HG03280 (cell line): ENCODE results near the gene EML4.

ENCODE experiments used
- ATAC-seq: cut with Tn5 transposase; IDR thresholded peaks from one replicate; pipeline ENCODE4 v1.9.1; 2021; ENCODE audit warnings: mild to moderate bottlenecking, moderate library complexity; ENCODE audit not compliant: unreplicated experiment

EML4 gene

DNA sequence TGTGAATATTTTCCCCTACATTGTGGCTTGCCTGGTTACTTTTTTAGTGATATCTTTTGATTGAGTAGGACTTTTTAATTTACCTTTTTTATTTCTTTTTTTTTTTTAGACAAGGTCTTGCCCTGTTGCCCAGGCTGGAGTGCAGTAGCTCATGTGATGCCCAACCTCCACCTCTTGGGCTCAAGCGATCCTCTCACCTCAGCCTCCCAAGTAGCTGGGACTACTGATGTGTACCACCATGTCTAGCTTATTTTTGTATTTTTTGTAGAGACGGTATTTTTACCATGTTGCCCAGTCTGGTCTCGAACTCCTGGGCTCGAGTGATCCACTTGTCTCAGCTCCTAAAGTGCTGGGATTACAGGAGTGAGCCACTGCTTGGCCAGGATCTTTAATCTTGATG lies 25.3 kb downstream of the EML4 start:
- no peak for ATAC-seq

DNA sequence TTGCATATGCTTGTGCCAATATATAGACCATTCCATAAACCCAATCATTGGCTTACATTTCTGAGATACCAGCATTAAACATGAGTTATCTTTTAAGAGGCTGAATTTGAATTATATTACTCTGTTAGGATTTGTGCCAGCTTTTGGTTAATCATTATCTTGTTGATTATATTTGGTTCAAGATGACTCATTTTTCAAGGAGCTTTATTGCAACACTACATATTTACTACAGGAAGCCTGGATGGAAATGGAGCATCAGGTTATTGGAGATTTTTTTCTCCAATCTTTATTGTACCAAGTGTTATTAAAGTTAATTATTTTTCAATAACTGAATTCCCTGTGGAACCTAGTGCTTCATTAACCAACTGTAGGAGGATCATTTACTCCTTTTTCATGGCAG lies 26.4 kb downstream of the EML4 start:
- ATAC-seq: no peak

DNA sequence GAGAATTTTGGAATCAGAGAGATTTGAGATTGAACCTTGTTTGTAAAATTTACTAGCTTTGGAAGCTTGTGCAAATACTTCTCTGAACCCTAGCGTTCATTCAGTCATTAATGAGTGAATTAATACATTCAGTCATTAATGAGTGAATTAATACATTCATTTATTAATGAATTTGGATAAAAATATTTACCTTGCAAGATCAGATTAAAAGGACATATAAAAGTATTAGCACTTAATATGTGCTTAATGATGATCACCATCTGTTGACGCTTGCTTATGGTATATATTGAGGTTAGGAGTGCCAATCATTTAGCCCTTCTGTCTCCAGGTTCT lies 26.9 kb downstream of the EML4 start:
- no peak for ATAC-seq

DNA sequence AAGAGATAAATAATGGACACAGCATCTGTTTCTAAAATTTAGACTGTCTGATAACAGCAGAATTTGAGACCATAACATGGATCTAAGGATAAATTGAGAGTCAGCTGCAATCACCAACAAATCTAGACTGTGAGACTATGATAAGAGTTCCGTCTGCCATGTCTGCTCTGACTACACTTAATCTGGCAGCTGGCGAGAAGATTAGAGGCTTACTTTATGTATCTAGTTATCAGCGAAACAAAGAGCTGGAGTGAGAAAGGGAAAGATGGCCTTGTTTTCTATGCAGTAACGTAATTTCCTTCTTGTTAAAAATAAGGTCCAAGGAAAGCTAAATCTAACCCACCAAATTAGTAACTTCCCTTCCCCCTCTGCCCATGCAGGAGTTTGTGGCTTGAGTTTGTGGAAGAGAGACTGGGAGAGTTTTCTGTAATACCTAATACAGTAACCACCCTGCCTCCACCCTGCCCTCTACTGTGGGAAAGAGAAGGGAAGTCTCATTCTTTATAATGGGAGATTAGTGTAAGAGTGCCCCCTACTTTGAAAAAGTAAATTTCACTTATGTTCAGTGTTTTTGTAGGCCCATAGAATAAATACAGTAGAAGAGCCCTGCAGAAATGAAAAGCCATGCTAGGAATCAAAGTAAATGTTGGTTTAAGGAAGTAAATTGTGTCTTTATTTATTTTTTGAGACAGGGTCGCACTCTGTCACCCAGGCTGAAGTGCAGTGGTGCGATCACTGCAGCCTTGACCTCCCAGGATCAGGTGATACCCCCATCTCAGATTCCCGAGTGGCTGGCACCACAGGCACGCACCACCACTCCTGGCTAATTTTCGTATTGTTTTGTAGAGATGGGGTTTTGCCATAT lies 27.5 kb downstream of the EML4 start:
- no peak for ATAC-seq

DNA sequence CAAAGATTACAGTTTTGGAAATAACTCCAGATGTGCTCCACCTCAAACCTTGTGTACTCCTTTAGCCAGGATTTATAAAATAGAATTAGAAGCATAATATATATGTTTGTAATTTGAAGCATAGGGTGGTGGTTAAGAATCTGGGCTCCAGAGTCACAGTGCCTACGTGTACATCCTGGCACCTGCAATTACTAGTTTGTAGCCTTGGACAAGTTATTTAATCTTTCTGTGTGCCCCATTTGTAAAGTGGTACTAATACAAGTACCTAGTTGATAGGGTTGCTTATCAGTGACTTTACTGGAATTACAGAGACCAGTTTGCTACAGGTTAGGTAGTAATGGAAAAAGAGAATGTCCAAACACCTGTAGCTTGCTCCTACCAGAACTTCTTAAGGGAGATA lies 28.6 kb downstream of the EML4 start:
- no peak for ATAC-seq

DNA sequence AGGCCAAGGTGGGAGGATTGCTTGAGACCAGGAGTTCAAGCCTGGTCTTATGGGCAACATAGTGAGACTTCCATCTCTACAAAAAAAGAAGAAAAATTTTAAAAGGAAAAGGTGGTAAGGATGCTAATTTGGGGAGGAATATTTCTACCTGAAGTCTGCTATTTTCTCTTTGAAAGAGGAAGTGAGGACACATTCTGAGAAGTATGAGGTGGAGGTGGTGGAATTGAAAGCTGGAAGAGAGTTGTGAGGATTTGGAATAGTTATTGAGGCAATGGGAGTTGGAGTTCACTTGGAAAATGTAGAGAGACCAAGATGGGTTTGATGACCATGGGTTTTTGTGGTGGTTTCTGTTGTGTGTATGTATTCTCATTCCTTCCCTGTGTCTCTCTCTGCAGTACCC lies 29.3 kb downstream of the EML4 start:
- no peak for ATAC-seq

DNA sequence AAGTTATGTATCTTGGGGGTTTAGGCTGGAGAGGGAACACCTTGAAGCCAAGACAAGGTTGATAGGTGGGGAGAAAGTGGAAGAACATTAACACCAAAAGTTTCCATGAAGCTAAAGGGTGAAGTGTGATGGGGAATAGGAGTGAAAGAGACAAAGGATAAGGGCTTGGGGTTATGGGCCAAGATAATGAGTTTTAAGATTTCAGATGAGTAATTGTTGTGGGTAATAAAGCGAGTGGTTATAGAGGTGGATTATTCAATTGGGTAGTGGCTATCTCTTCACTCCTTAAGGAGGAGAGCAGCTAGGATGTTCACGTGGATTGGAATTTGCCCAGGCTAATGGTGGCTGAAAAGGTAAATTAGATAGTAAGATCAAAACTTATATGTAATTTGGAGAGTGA lies 29.8 kb downstream of the EML4 start:
- ATAC-seq: no peak

DNA sequence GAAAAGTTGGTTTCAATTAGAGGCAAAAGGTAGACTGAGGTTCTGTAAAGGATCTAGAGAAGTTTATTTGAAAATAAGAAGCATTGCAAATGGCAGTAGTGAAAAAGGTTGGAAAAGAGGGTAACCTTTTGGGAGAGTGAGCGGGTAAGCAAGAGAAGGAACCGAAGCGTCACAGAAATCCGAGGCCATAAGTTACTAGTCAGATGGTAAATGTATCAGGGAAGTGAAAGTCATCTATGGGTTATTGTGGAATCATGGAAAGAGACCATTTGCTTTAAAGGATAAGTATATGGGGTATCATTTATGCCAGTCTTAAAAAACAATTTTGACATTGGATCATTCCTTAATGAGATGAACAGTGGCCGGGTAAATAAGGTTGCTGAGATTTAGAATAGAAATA lies 30.5 kb downstream of the EML4 start:
- ATAC-seq: no peak

DNA sequence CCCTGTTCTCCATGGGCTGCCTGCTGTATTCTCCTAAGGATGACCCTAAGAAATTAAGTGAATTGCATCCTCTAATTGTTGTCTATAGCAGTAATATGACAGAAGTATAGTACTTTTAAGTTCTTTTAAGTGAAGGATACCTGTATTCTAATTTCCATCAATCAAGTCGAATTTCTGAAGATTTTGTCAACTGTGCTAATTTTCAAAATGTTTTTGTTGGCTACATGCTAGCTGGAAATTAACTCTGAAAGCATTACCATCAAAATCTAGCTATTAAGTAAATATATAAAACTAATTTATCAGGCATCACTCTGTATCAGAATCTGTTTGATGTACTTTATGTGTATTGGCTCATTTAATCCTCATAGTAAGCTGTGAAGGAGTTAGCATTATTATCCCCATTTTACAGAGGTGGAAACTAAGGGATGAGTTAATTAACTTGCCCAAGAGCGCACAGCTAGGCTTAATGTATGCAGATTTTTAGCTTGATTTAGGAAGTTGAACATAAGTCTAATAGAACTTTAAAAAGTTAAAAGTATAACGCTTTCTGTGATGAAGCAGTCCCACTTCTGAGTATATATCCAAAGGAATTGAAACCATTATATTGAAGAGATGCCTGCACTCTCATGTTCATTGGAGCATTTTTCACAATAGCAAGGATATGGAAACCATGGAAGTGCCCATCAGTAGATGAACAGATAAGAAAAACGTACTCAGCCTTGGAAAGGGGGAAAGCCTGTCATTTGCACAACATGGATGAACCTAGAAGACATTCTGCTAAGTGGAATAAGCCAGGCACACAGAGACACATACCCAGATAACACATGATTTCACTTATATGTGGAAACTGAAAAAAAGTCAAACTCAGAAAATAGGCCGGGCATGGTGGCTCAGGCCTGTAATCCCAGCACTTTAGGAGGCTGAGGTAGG lies 32.0 kb downstream of the EML4 start:
- no peak for ATAC-seq

DNA sequence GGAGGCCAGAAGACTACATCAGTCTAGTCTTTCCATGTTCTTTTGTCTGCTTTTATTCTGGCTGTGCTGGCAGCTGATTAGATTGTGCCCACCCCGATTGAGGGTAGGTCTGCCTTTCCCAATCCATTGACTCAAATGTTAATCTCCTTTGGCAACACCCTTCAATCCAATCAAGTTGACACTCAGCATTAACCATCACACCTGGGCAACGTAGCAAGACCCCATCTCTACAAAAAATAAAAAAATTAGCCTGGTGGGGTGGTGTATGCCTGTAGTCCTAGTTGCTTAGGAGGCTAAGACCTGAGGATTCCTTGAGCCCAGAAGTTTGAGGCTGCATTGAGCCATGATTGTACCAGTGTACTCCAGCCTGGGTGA lies 33.5 kb downstream of the EML4 start:
- no peak for ATAC-seq

DNA sequence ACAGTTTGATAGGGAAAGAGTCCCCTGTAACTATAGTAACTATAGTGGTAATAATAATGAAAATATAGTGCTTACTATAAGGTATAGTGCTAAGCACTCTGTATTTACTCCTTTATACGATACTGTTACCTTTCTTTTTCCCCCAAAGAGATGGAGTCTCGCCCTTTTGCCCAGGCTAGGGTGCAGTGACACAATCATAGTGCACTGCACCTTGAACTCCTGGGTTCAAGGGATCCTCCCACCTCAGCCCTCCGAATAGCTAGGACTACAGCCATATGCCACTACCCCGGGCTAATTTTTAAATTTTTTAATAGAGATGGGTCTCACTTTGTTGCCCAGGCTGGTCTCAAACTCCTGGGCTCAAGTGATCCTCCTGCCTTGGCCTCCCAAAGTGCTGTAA lies 34.6 kb downstream of the EML4 start:
- no peak for ATAC-seq

DNA sequence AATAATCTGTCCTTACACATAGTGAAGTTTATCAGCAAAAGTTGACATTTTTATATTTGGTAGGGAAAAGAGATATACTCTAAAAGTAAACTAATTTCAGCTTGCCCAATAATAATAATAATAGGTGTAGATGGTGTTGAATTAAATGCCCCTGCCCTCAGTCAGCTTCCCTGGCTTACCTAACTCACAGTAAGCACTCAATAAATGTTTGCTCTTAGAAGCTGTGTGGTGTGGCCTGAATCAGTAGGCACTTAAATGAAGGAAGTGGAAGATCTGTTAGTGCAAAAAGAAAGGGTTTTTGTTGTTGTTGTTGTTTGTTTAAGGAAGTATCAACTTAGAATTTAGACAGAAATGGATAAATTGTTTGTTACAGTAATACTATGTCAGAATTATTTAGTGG lies 36.2 kb downstream of the EML4 start:
- no peak for ATAC-seq

DNA sequence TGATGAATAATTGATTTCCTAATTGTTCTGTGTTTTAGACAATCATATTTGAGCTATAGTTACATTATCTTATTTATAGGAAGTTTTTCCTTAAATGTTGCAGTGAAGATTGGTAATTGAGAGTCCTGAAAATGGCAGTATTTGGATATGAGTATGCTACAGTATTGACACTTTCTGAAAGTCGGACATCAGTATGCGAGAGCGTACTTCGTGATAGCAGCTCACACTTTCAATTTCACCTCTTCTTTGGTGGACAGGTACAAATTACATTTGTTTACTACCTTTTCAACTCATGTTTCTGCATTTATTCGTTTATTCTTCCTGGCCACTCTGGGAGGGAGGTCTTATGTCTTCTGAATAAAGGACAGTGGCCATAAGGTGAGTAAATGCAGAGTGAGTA lies 38.7 kb downstream of the EML4 start:
- ATAC-seq: no peak

DNA sequence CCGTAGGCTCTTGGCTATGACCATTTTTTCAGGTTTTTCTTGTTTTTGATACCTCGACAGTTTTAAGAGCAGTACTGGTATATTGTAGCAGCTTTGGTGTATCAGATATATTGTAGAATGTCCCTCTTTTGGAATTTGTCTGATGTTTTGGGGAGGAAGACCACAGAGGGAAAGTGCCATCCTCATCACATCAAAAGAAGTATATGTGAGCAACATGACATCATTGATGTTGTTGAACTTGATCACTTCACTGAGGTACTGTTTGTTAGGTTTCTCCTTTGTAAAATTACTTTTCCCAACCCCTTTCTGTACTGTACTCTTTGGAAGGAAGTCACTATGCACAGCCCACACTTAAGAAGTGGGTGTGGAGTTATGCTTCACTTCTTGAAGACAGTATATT lies 41.0 kb downstream of the EML4 start:
- ATAC-seq: no peak

DNA sequence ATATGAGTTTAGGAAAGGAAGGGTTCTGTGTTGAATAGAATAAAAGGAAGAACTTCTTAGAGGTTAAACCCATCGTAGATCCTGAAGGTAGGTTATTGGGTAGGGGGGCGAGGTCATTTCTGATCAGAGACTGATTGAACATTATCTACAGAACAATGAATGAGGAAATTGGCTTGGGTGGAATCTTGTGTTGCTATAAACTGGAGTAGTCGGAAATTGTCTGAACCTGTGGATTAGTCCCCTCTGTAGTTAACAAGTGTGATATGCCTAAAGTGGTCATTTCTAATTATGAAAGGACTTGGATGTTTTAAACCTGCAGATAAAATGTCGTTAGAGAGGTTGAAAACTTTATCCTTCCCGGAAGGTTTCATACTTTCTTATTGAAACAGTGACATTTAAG lies 42.1 kb downstream of the EML4 start:
- no peak for ATAC-seq

DNA sequence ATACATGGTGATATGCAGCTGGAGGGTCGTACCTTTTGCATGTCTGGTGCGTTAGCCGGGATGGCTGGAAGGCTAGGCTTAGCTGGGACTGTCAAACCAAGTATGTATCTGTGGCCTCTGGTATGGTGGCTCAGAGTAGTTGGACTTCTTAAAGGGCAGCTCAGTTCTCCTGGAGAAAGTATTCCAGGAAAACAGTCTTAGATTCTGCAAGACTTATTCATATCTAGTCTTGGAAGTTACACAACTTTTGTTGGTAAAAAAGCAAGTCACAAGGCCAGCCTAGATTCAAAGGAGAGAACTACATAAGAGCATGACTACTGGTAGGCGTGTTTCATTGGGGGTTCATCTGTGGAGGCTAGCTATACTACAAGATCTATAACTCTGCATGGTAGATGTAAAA lies 45.5 kb downstream of the EML4 start:
- no peak for ATAC-seq

DNA sequence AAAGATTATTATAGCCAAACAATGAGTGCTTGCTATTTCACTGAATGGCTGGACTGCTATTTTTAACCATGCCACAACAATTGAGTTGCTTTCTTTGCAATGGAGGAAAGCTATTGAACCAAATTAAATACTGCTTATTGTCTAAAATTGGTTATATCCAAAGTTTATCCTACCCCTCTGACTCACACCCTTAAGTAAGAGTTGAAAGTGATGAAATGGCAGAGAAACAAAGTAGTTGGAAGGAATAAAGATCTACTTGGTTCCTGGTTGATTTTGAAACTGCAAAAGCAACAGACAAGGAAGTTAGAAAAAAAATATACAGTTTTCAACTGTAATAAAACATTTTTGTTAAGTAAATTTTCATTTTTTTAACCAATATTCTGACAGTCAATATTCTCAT lies 47.5 kb downstream of the EML4 start:
- ATAC-seq: no peak

DNA sequence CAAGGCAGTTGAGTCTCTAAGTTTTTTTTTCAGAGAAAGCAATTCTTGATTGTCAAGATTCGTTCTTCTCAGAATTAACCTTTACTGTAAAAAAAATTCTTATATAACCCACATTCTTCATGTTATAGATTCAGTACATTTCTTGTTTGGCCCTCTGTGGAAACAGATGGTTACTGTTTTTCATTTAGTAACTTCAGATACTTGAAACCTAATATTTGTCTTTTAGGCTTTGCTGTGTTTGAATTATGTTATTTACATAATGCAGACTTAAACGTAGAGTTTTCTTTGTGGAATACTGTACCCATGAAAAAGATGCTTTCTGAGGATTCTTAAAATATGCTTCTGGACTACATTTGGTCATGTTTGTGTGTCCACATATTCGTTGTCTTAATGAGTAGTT lies 48.2 kb downstream of the EML4 start:
- ATAC-seq: no peak

DNA sequence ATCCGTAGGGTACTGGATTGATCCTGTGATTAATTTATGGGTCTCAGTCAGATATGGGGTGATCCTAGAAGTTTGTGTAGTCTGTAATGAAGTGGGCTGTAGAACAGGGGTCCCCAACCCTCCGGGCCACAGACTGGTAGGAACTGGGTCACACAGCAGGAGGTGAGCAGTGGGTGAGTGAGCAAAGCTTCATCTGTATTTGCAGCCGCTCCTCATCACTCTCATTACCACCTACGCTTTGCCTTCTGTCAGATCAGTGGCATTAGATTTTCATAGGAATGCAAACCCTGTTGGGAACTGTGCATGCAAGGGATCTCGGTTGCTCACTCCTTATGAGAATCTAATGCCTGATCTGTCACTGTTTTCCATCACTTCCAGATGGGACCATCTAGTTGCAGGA lies 48.8 kb downstream of the EML4 start:
- ATAC-seq: no peak

DNA sequence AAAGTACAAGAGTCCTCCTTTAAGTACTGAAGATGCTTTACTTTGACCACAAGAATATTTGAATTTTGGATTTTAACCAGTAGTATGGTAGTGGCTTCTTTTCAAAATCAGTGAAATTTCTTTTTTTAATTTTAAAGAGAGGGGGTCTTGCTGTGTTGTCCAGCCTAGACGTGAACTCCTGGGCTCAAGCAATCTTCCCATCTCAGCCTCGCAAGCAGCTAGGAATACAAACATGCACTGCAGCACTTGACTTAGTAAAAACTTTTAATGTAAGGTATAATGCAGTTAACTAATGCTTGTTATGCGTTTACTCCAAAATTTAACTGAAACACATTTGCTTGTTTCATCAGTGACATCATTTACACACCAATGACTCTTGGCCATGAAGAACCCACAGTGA lies 49.6 kb downstream of the EML4 start:
- no peak for ATAC-seq

DNA sequence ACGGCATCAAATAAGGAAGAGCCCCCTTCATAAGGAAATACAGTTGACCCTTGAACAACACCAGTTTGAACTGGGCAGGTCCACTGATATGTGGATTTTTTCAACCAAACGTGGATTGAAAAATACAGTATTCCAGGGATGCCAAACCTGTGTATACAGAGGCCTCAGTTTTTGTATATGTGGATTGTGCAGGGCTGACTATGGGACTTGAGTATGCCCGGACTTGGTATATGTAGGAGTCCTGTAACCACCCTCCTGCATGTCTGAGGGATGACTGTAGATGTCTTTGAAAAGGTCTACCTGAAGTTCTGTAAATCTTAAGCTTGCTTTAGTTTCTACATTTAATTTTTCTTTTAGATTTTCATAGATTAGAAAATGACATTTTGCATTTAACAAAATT lies 50.0 kb downstream of the EML4 start:
- no peak for ATAC-seq

DNA sequence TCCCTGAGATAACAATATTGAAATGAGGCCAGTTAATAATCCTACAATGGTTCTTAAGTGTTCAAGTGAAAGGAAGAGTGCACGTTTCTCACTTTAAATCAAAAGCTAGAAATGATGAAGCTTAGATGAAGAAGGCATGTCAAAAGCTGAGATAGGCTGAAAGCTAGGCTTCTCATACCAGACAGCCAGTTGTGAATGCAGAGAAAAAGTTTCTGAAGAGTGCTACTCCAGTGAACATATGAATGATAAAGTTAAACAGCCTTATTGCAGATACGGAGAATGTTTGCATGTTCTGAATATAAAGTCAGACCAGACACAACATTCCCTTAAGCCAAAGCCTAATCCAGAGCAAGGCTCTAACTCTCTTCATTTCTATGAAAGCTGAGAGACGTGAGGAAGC lies 51.4 kb downstream of the EML4 start:
- ATAC-seq: no peak
